ENCODE measurements around the gene ADARB2. TPM values are rescaled to one million over a fixed set of nuclear protein-coding genes. Genes with fewer than 3 reads are reported as not detected.
A peak's percentile ranks its signal among the peaks of the same experiment; 100 is the strongest.

Gene ADARB2
- total RNA-seq, 2 donors from 2014 or later = 1.1 to 1.8 TPM

GRCh38 chr10:1315178-1315577, 422.1 kb downstream of the ADARB2 start:
- WGBS, 2 experiments (ENCODE audit: insufficient coverage in 1 of 2, insufficient read length in 1 of 2) = 91 to 95% methylated on average over 6 to 10 of the region's 10 CpGs
- Histone ChIP-seq H3K4me3 (ENCODE audit: low read length) (no peak overlapping the region), H3K36me3 (ENCODE audit: control insufficient read depth, insufficient read depth, low read length) (no peaks in the 10 kb centered on the region), H3K4me1 (ENCODE audit: control insufficient read depth, insufficient read depth, low read length) (no peaks in the 10 kb centered on the region), H3K27ac (ENCODE audit: low read depth, low read length) (no peak overlapping the region), H3K27me3 (ENCODE audit: control insufficient read depth, insufficient read depth, low read length, poor library complexity, severe bottlenecking) (no peaks in the 10 kb centered on the region), H3K9me3 (ENCODE audit: control insufficient read depth, low read length) (no peaks in the 10 kb centered on the region), H3K9ac (ENCODE audit: extremely low read depth, low read length, poor library complexity, severe bottlenecking) (no peak overlapping the region)
- no peak for DNase-seq
- no peaks in the 10 kb centered on the region for H3K9me3 Mint-ChIP-seq
- H3K27ac Mint-ChIP-seq = peak overlapping the region; percentile 23
- TF ChIP-seq CTCF (conservative IDR thresholded peaks at IDR 0.05) = no peak
- H3K27me3 Mint-ChIP-seq (ENCODE audit: insufficient read depth) = no peaks in the 10 kb centered on the region
- H3K36me3 Mint-ChIP-seq (ENCODE audit: low read depth) = no peaks in the 10 kb centered on the region
- peaks cover 2% of the 10 kb centered on the region for H3K4me1 Mint-ChIP-seq
- no peak overlapping the region for H3K4me3 Mint-ChIP-seq

- Histone ChIP-seq H3K9ac (ENCODE audit: extremely low read depth, low read length, poor library complexity, severe bottlenecking) (no peak overlapping the region), H3K9me3 (ENCODE audit: control insufficient read depth, low read length) (no peaks in the 10 kb centered on the region), H3K4me3 (ENCODE audit: low read length) (no peak overlapping the region), H3K27ac (ENCODE audit: low read depth, low read length) (no peak overlapping the region), H3K36me3 (ENCODE audit: control insufficient read depth, insufficient read depth, low read length) (no peaks in the 10 kb centered on the region), H3K27me3 (ENCODE audit: control insufficient read depth, insufficient read depth, low read length, poor library complexity, severe bottlenecking) (no peaks in the 10 kb centered on the region), H3K4me1 (ENCODE audit: control insufficient read depth, insufficient read depth, low read length) (no peaks in the 10 kb centered on the region)
- no peak overlapping the region for H3K27ac Mint-ChIP-seq
- H3K36me3 Mint-ChIP-seq (ENCODE audit: low read depth) = no peaks in the 10 kb centered on the region
- peaks cover 2% of the 10 kb centered on the region for H3K9me3 Mint-ChIP-seq
- DNase-seq = no peak
- WGBS, 2 experiments (ENCODE audit: insufficient coverage in 1 of 2, insufficient read length in 1 of 2) = 94% methylated on average over 4 to 7 of the region's 7 CpGs
- no peak overlapping the region for H3K4me3 Mint-ChIP-seq
- no peaks in the 10 kb centered on the region for H3K27me3 Mint-ChIP-seq (ENCODE audit: insufficient read depth)
- no peak for TF ChIP-seq CTCF (conservative IDR thresholded peaks at IDR 0.05)
- H3K4me1 Mint-ChIP-seq = peaks cover 7% of the 10 kb centered on the region
Measured at GRCh38 chr10:1311726-1312125, 425.6 kb downstream of the ADARB2 start.

- DNase-seq = peak; percentile 76
- Histone ChIP-seq H3K4me3 (ENCODE audit: low read length) (no peak overlapping the region), H3K27ac (ENCODE audit: low read depth, low read length) (no peak overlapping the region), H3K9me3 (ENCODE audit: control insufficient read depth, low read length) (no peaks in the 10 kb centered on the region), H3K9ac (ENCODE audit: extremely low read depth, low read length, poor library complexity, severe bottlenecking) (no peak overlapping the region), H3K4me1 (ENCODE audit: control insufficient read depth, insufficient read depth, low read length) (no peaks in the 10 kb centered on the region), H3K27me3 (ENCODE audit: control insufficient read depth, insufficient read depth, low read length, poor library complexity, severe bottlenecking) (no peaks in the 10 kb centered on the region), H3K36me3 (ENCODE audit: control insufficient read depth, insufficient read depth, low read length) (no peaks in the 10 kb centered on the region)
- Mint-ChIP-seq H3K9me3 (peaks cover 2% of the 10 kb centered on the region), H3K4me1 (peaks cover 7% of the 10 kb centered on the region), H3K36me3 (ENCODE audit: low read depth) (no peaks in the 10 kb centered on the region), H3K27ac (peak overlapping the region; percentile 94), H3K27me3 (ENCODE audit: insufficient read depth) (no peaks in the 10 kb centered on the region), H3K4me3 (no peak overlapping the region)
- no peak for TF ChIP-seq CTCF (conservative IDR thresholded peaks at IDR 0.05)
- 53 to 59% methylated on average over 5 to 9 of the region's 9 CpGs for WGBS, 2 experiments (ENCODE audit: insufficient coverage in 1 of 2, insufficient read length in 1 of 2)
Measured at GRCh38 chr10:1310271-1310789, 427.0 kb downstream of the ADARB2 start.
